Liver (tissue), 9 donors: Measurements from ENCODE around the gene GABRR1. TPM values are rescaled to one million over a fixed set of nuclear protein-coding genes. Genes with fewer than 3 reads are reported as not detected.

Source experiments
- DNase-seq: peaks from one replicate; pipeline ENCODE4 v3.0.0-alpha.2; 2017; ENCODE audit warnings: low spot score
- H3K27ac ChIP-seq, 2 donors: one replicate each; pipeline ENCODE4 v1.7.0; 2013; ENCODE audit warnings: inconsistent platforms in 2 of 2, low read length in 2 of 2, control low read depth in 1 of 2, low read depth in 1 of 2, mild to moderate bottlenecking in 1 of 2
- H3K27me3 ChIP-seq, 4 donors: one replicate each; pipeline versions ENCODE4 v1.6.1 to v1.7.0; 2013; ENCODE audit warnings: low read length in 3 of 4, inconsistent platforms in 1 of 4, mild to moderate bottlenecking in 1 of 4, moderate library complexity in 1 of 4; ENCODE audit not compliant: control insufficient read depth in 4 of 4, insufficient read depth in 4 of 4
- H3K36me3 ChIP-seq, 4 donors: one replicate each; pipeline versions ENCODE4 v1.6.1 to v1.7.0; 2013; ENCODE audit warnings: low read length in 3 of 4, mild to moderate bottlenecking in 3 of 4, low read depth in 1 of 4, moderate library complexity in 1 of 4; ENCODE audit not compliant: control insufficient read depth in 4 of 4, insufficient read depth in 3 of 4
- H3K4me1 ChIP-seq, 4 donors: one replicate each; pipeline versions ENCODE4 v1.6.1 to v1.7.0; 2013; ENCODE audit warnings: low read length in 3 of 4, mild to moderate bottlenecking in 3 of 4, moderate library complexity in 1 of 4; ENCODE audit not compliant: control insufficient read depth in 4 of 4, insufficient read depth in 4 of 4
- H3K4me3 ChIP-seq, 3 donors: one replicate each; pipeline versions ENCODE4 v1.6.1 to v1.7.0; 2013; ENCODE audit warnings: low read length in 3 of 3, control low read depth in 1 of 3, low read depth in 1 of 3, mild to moderate bottlenecking in 1 of 3
- H3K9ac ChIP-seq, 2 donors: one replicate each; pipeline ENCODE4 v1.7.0; 2013; ENCODE audit warnings: low read length in 2 of 2, mild to moderate bottlenecking in 2 of 2, moderate library complexity in 2 of 2, control low read depth in 1 of 2, low read depth in 1 of 2
- H3K9me3 ChIP-seq, 4 donors: one replicate each; pipeline versions ENCODE4 v1.6.1 to v1.7.0; 2013; ENCODE audit warnings: low read length in 3 of 4; ENCODE audit not compliant: control insufficient read depth in 4 of 4
- ATF3 ChIP-seq: IDR thresholded peaks from 2 replicates; pipeline ENCODE4 v1.6.1; 2016; ENCODE audit warnings: antibody characterized with exemption
- CTCF ChIP-seq: fragments of 150-350 bp; IDR thresholded peaks from 2 replicates; pipeline ENCODE4 v1.5.1; 2017; ENCODE audit warnings: improper control_type of control experiment, low read depth, low read length; ENCODE audit not compliant: missing input control
- EGR1 ChIP-seq, 2 donors: IDR thresholded peaks; 2 replicates each; pipeline ENCODE4 v1.6.1; 2016 to 2018; ENCODE audit warnings: antibody characterized with exemption in 2 of 2, low read depth in 2 of 2
- FOXA1 ChIP-seq: IDR thresholded peaks from 2 replicates; pipeline ENCODE4 v1.6.1; 2016; ENCODE audit warnings: antibody characterized with exemption
- FOXA2 ChIP-seq: IDR thresholded peaks from 2 replicates; pipeline ENCODE4 v1.6.1; 2016; ENCODE audit warnings: antibody characterized with exemption
- GABPA ChIP-seq, 2 donors: IDR thresholded peaks in 1 of 2; conservative IDR thresholded peaks in 1 of 2; 2 replicates each; pipeline ENCODE4 v1.6.1; 2016; ENCODE audit warnings: antibody characterized with exemption in 2 of 2, mild to moderate bottlenecking in 1 of 2, moderate library complexity in 1 of 2
- HNF4A ChIP-seq, 2 donors: conservative IDR thresholded peaks; 2 replicates each; pipeline ENCODE4 v1.6.1; 2016; ENCODE audit warnings: antibody characterized with exemption in 2 of 2, mild to moderate bottlenecking in 2 of 2
- HNF4G ChIP-seq: IDR thresholded peaks from 2 replicates; pipeline ENCODE4 v1.6.1; 2016; ENCODE audit warnings: antibody characterized with exemption
- JUND ChIP-seq, 2 donors: IDR thresholded peaks; 2 replicates each; pipeline ENCODE4 v1.6.1; 2016; ENCODE audit warnings: antibody characterized with exemption in 2 of 2
- NR2F2 ChIP-seq: IDR thresholded peaks from 2 replicates; pipeline ENCODE4 v1.6.1; 2016; ENCODE audit warnings: antibody characterized with exemption
- RAD21 ChIP-seq, 2 donors: IDR thresholded peaks; 2 replicates each; pipeline ENCODE4 v1.6.1; 2016; ENCODE audit warnings: antibody characterized with exemption in 2 of 2, mild to moderate bottlenecking in 2 of 2
- RXRA ChIP-seq, 2 donors: IDR thresholded peaks; 2 replicates each; pipeline ENCODE4 v1.6.1; 2017 to 2018; ENCODE audit warnings: antibody characterized with exemption in 2 of 2, mild to moderate bottlenecking in 1 of 2
- SP1 ChIP-seq: IDR thresholded peaks from 2 replicates; pipeline ENCODE4 v1.6.1; 2018; ENCODE audit warnings: antibody characterized with exemption, mild to moderate bottlenecking
- TAF1 ChIP-seq: conservative IDR thresholded peaks from 2 replicates; pipeline ENCODE4 v1.6.1; 2016; ENCODE audit warnings: antibody characterized with exemption, mild to moderate bottlenecking
- YY1 ChIP-seq: IDR thresholded peaks from 2 replicates; pipeline ENCODE4 v1.6.1; 2016; ENCODE audit warnings: antibody characterized with exemption, mild to moderate bottlenecking
- ZBTB33 ChIP-seq: IDR thresholded peaks from 2 replicates; pipeline ENCODE4 v1.6.1; 2016; ENCODE audit warnings: antibody characterized with exemption
- WGBS: extraction: QIAGEN DNeasy Blood & Tissue Kit; methylation state at CpG from one replicate; pipeline ENCODE4 v1.1.7; 2013; 5-methylcytosine and 5-hydroxymethylcytosine counted together
- polyA plus RNA-seq, 2 donors: library from polyadenylated mRNA; stranded (reverse) in 1 of 2; unstranded in 1 of 2; fragments of 200-250 nt in 1 of 2; fragments of >200 nt in 1 of 2; fragmentation: Nextera tagmentation in 1 of 2; extraction: Ambion mirVana in 1 of 2; gene quantifications; one replicate each; pipeline versions ENCODE4 v1.2.1 to v1.2.3, GENCODE V29; 2013 to 2015
- total RNA-seq, 2 donors: library from RNA; depleted of rRNA; stranded (reverse); fragments of >200 nt; gene quantifications; one replicate each; pipeline ENCODE4 v1.2.3, GENCODE V29; 2014
- TF ChIP-seq, protein P1 (sequence below): IDR thresholded peaks from 2 replicates; pipeline ENCODE4 v1.6.1; 2016; ENCODE audit warnings: antibody characterized with exemption, mild to moderate bottlenecking
- TF ChIP-seq, protein P2 (sequence below): IDR thresholded peaks from 2 replicates; pipeline ENCODE4 v1.6.1; 2016; ENCODE audit warnings: antibody characterized with exemption
- donor health status: healthy.
- donor health status: healthy.
- donor health status: healthy.
- donor health status: healthy.
- donor health status: healthy.

Gene GABRR1
- total and polyA plus RNA-seq, 4 donors = not detected

DNA sequence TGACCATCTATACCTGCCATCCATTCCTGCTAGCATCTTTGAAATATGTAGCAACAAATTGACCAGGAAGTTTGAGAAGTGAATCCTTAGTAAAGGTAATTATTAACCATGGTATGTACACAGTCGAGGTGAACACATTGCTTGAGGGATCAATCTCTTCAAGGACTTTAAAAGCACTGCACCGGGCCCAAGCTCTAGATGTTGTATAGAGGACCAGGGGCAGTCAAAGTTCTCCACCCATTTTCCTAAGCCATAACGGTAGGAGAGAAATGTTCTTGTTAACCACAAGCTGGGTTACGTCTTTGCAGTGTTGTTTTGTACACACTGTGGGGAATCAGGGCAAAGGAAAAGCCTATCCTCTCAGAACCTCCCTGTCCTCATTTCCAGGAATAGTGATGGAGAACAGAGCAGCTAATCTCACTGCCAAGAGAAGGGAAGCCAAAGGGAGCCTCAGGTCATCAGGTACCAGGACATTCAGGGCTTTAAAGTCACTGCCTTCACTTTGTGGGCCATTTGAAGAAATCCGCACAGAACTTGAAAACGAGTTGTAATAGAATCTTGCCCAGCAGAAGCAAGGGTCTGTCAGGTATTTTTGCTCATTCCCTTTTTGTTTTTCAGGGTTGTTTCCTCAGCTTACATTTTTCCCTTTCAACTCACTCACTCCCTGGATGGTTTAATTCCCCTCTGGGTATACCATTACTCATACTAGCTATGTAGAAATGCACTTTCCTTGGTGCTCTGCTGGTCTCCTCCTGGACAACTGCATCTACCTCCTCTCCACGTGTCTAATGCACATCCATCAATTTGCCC lies 76.6 kb downstream of the GABRR1 start:
- Histone ChIP-seq H3K9me3 (no peaks in the 10 kb centered on the region), H3K27ac (no peak overlapping the region), H3K36me3 (no peaks in the 10 kb centered on the region), H3K27me3 (no peaks in the 10 kb centered on the region), H3K4me1 (peaks cover 9 to 16% (median 13%) of the 10 kb centered on the region in 4 donors), H3K9ac (no peak overlapping the region), H3K4me3 (no peak overlapping the region)
- WGBS = 60% methylated on average over 7 of the region's 7 CpGs
- no peak for DNase-seq
- TF ChIP-seq GABPA (IDR thresholded peaks at IDR 0.05 in 1 of 2, conservative IDR thresholded peaks at IDR 0.05 in 1 of 2) (peak in 1 of 2 donors; percentile 19), TAF1 (no peak), RXRA (IDR thresholded peaks at IDR 0.05) (peak; percentile 42 to 64), ATF3 (no peak), EGR1 (IDR thresholded peaks at IDR 0.05; ENCODE audit: low read depth in 2 of 2) (no peak), FOXA2 (peak; percentile 74), HNF4A (conservative IDR thresholded peaks at IDR 0.05) (peak in 1 of 2 donors; percentile 49), CTCF (no peak), HNF4G (no peak), RAD21 (IDR thresholded peaks at IDR 0.05) (peak in 1 of 2 donors; percentile 15), YY1 (no peak), FOXA1 (peak; percentile 60), ZBTB33 (peak; percentile 21), NR2F2 (no peak), SP1 (no peak), JUND (IDR thresholded peaks at IDR 0.05) (peak in 1 of 2 donors; percentile 35)
- TF ChIP-seq, protein P1, sequence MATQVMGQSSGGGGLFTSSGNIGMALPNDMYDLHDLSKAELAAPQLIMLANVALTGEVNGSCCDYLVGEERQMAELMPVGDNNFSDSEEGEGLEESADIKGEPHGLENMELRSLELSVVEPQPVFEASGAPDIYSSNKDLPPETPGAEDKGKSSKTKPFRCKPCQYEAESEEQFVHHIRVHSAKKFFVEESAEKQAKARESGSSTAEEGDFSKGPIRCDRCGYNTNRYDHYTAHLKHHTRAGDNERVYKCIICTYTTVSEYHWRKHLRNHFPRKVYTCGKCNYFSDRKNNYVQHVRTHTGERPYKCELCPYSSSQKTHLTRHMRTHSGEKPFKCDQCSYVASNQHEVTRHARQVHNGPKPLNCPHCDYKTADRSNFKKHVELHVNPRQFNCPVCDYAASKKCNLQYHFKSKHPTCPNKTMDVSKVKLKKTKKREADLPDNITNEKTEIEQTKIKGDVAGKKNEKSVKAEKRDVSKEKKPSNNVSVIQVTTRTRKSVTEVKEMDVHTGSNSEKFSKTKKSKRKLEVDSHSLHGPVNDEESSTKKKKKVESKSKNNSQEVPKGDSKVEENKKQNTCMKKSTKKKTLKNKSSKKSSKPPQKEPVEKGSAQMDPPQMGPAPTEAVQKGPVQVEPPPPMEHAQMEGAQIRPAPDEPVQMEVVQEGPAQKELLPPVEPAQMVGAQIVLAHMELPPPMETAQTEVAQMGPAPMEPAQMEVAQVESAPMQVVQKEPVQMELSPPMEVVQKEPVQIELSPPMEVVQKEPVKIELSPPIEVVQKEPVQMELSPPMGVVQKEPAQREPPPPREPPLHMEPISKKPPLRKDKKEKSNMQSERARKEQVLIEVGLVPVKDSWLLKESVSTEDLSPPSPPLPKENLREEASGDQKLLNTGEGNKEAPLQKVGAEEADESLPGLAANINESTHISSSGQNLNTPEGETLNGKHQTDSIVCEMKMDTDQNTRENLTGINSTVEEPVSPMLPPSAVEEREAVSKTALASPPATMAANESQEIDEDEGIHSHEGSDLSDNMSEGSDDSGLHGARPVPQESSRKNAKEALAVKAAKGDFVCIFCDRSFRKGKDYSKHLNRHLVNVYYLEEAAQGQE = no peak
- TF ChIP-seq, protein P2, sequence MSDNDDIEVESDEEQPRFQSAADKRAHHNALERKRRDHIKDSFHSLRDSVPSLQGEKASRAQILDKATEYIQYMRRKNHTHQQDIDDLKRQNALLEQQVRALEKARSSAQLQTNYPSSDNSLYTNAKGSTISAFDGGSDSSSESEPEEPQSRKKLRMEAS = no peak
